GM12864 (cell line): ENCODE measurements around the gene SORCS2.

Source experiments
- DNase-seq: peaks from one replicate; pipeline ENCODE4 v3.0.0-alpha.2; 2011; ENCODE audit warnings: low read depth
- H3K4me3 ChIP-seq: 2 replicates; pipeline ENCODE4 v1.5.1; 2011; ENCODE audit warnings: mild to moderate bottlenecking, low read depth, low read length, control low read depth
- CTCF ChIP-seq: IDR thresholded peaks from 2 replicates; pipeline ENCODE4 v1.5.1; 2011; ENCODE audit warnings: low read depth, mild to moderate bottlenecking, moderate library complexity, low read length, control low read depth, inconsistent platforms; ENCODE audit errors: missing control alignments

SORCS2 gene

GRCh38 chr4:7672601-7673000, 480.3 kb downstream of the SORCS2 start:
- no peak for DNase-seq
- no peak overlapping the region for H3K4me3 ChIP-seq
- no peak for TF ChIP-seq CTCF

- no peak overlapping the region for H3K4me3 ChIP-seq
- TF ChIP-seq CTCF: no peak
- DNase-seq: no peak
Measured at GRCh38 chr4:7673121-7673520, 480.8 kb downstream of the SORCS2 start.

- no peak overlapping the region for H3K4me3 ChIP-seq
- DNase-seq: no peak
- TF ChIP-seq CTCF: no peak
Measured at GRCh38 chr4:7674706-7675105, 482.4 kb downstream of the SORCS2 start.

- no peak overlapping the region for H3K4me3 ChIP-seq
- TF ChIP-seq CTCF: no peak
- no peak for DNase-seq
Measured at GRCh38 chr4:7675136-7675535, 482.8 kb downstream of the SORCS2 start.

- H3K4me3 ChIP-seq: no peak overlapping the region
- DNase-seq: no peak
- TF ChIP-seq CTCF: no peak
Measured at GRCh38 chr4:7675612-7676320, 483.4 kb downstream of the SORCS2 start.

GRCh38 chr4:7676398-7676922, 484.1 kb downstream of the SORCS2 start:
- DNase-seq: no peak
- no peak overlapping the region for H3K4me3 ChIP-seq
- no peak for TF ChIP-seq CTCF

- H3K4me3 ChIP-seq: no peak overlapping the region
- no peak for TF ChIP-seq CTCF
- DNase-seq: no peak
Measured at GRCh38 chr4:7677086-7677485, 484.7 kb downstream of the SORCS2 start.
